GM12891 (cell line): ENCODE results near the gene CSNK2A3.

Experiments used
- PAX5 ChIP-seq: IDR thresholded peaks from 2 replicates; pipeline ENCODE4 v1.6.1; 2011; ENCODE audit warnings: low read length, moderate library complexity, mild to moderate bottlenecking; ENCODE audit not compliant: insufficient read depth, severe bottlenecking
- POLR2A ChIP-seq: IDR thresholded peaks from 2 replicates; pipeline ENCODE4 v1.6.1; 2011; ENCODE audit warnings: low read depth, low read length, control low read depth
- POLR2AphosphoS5 ChIP-seq: IDR thresholded peaks from 2 replicates; pipeline ENCODE4 v1.6.1; 2011; ENCODE audit warnings: low read depth, low read length, control low read depth
- SPI1 ChIP-seq: IDR thresholded peaks from 2 replicates; pipeline ENCODE4 v1.6.1; 2011; ENCODE audit warnings: low read depth, low read length, control low read depth

DNA sequence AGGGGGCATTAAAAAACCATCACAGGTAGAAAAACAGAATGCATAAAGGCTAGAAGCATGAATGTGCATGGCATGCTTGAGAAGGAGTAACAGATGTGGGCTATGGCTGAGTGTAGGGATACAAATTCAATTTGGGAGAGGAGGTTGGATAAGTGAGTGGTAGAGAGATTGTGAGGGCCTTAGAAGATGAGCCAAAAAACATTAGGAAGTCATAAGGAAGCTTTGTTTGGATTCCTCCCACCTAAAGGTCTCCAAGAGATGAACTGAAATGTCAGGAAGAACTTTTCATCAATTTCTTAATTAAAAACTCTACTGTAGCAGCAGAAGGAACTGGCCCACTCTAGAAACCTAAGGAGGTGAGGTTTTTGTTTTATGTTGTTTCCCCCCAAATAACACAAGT lies 41.2 kb upstream of the CSNK2A3 start:
- no peak for TF ChIP-seq POLR2A
- no peak for TF ChIP-seq POLR2AphosphoS5
- no peak for TF ChIP-seq PAX5
- no peak for TF ChIP-seq SPI1
